A549 (cell line): ENCODE results near the gene CYGB.
A peak's percentile ranks its signal among the peaks of the same experiment; 100 is the strongest.

Experiments used
- CHD2 ChIP-seq: fragments of 150-350 bp; IDR thresholded peaks from 2 replicates; pipeline ENCODE4 v1.6.1; 2014; ENCODE audit warnings: low read length; ENCODE audit not compliant: partially characterized antibody
- GATA3 ChIP-seq: IDR thresholded peaks from 2 replicates; pipeline ENCODE4 v1.6.1; 2012; ENCODE audit warnings: borderline replicate concordance
- HDAC2 ChIP-seq: fragments of 200-600 bp; sonication (generic); IDR thresholded peaks from 2 replicates; pipeline ENCODE4 v1.6.1; 2016
- HOXA7 ChIP-seq: fragments of 250-450 bp; sonication (Bioruptor Pico); IDR thresholded peaks from 2 replicates; pipeline ENCODE4 v1.5.0; 2020; ENCODE audit warnings: mild to moderate bottlenecking, moderate library complexity
- MYC ChIP-seq: IDR thresholded peaks from 2 replicates; pipeline ENCODE4 v1.6.1; 2012; ENCODE audit warnings: mild to moderate bottlenecking, inconsistent platforms, low read length, improper control_type of control experiment, borderline replicate concordance
- POLR2A ChIP-seq: IDR thresholded peaks from 2 replicates; pipeline ENCODE4 v1.6.1; 2012; ENCODE audit warnings: mild to moderate bottlenecking, low read length
- RARB ChIP-seq: fragments of 250-450 bp; sonication (Bioruptor Pico); IDR thresholded peaks from 2 replicates; pipeline ENCODE4 v1.8.0; 2021; ENCODE audit warnings: mild to moderate bottlenecking, moderate library complexity
- RFX5 ChIP-seq: fragments of 450-650 bp; IDR thresholded peaks from 2 replicates; pipeline ENCODE4 v1.7.1; 2014; ENCODE audit warnings: antibody characterized with exemption, mild to moderate bottlenecking, moderate library complexity
- SMC3 ChIP-seq: fragments of >200 bp; sonication (Bioruptor Twin); formaldehyde crosslinking; IDR thresholded peaks from 3 replicates; pipeline ENCODE4 v1.6.1; 2018; ENCODE audit warnings: inconsistent platforms
- ZFP36 ChIP-seq: fragments of 450-650 bp; IDR thresholded peaks from 2 replicates; pipeline ENCODE4 v1.6.1; 2014; ENCODE audit warnings: borderline replicate concordance; ENCODE audit not compliant: partially characterized antibody
- TF ChIP-seq, protein P1 (sequence below): fragments of >200 bp; sonication (Bioruptor Twin); formaldehyde crosslinking; IDR thresholded peaks from 3 replicates; pipeline ENCODE4 v1.5.1; 2016
- TF ChIP-seq, protein P2 (sequence below): fragments of 150-350 bp; IDR thresholded peaks from 2 replicates; pipeline ENCODE4 v1.6.1; 2014; ENCODE audit warnings: low read depth, mild to moderate bottlenecking, low read length
- TF ChIP-seq, protein P3 (sequence below): IDR thresholded peaks from 2 replicates; pipeline ENCODE4 v1.6.1; 2012
- TF ChIP-seq, protein P4 (sequence below): IDR thresholded peaks from 2 replicates; pipeline ENCODE4 v1.6.1; 2012

DNA sequence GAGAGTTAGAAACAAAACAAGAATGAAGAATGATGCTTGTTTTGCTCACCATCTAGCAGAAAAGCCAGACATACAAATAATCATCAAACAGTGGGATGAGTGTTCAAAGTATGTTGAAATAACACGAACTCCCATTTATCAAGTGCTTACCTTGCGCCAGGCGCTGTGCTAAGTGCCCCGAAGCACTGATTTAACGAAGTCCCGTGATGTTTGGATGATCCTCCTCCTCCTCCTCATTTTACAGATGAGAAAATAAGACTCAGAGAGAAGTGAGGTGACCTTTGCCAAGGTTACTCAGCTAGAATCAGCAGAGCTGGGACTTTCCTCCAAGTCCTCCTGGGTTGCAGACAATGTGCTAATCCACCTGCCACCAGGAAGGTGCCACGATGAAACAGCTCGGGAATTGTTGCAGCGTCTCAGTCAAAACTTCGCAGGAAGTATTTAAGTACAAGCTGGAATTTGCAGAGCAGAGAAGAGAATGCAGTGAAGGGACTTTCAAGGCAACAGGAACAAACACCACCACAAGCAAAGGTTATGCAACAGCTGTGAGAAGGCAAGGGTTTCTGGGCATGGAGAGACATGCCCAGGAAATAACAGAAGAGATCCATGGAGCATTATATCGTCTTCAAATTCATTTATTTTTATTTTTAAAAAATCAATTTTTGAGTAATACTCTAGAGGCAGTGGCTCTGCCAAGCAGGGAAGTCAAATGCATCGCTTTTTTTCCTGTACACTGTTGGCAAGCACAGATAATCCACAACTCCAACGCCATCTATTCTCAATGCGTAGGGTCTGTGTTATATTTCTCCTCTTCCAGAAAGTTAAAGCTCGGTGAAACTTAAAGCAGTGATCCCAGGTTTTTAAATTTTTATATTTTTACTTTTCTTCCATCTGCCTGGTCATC, 13.5 kb upstream of the CYGB start:
- no peak for TF ChIP-seq SMC3
- no peak for TF ChIP-seq POLR2A
- no peak for TF ChIP-seq HOXA7
- TF ChIP-seq ZFP36 = no peak
- TF ChIP-seq, protein P1, sequence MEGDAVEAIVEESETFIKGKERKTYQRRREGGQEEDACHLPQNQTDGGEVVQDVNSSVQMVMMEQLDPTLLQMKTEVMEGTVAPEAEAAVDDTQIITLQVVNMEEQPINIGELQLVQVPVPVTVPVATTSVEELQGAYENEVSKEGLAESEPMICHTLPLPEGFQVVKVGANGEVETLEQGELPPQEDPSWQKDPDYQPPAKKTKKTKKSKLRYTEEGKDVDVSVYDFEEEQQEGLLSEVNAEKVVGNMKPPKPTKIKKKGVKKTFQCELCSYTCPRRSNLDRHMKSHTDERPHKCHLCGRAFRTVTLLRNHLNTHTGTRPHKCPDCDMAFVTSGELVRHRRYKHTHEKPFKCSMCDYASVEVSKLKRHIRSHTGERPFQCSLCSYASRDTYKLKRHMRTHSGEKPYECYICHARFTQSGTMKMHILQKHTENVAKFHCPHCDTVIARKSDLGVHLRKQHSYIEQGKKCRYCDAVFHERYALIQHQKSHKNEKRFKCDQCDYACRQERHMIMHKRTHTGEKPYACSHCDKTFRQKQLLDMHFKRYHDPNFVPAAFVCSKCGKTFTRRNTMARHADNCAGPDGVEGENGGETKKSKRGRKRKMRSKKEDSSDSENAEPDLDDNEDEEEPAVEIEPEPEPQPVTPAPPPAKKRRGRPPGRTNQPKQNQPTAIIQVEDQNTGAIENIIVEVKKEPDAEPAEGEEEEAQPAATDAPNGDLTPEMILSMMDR = no peak
- TF ChIP-seq, protein P2, sequence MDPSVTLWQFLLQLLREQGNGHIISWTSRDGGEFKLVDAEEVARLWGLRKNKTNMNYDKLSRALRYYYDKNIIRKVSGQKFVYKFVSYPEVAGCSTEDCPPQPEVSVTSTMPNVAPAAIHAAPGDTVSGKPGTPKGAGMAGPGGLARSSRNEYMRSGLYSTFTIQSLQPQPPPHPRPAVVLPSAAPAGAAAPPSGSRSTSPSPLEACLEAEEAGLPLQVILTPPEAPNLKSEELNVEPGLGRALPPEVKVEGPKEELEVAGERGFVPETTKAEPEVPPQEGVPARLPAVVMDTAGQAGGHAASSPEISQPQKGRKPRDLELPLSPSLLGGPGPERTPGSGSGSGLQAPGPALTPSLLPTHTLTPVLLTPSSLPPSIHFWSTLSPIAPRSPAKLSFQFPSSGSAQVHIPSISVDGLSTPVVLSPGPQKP = no peak
- TF ChIP-seq RARB = no peak
- TF ChIP-seq HDAC2 = no peak
- TF ChIP-seq MYC = no peak
- TF ChIP-seq CHD2 = no peak
- no peak for TF ChIP-seq RFX5
- no peak for TF ChIP-seq GATA3
- TF ChIP-seq, protein P3, sequence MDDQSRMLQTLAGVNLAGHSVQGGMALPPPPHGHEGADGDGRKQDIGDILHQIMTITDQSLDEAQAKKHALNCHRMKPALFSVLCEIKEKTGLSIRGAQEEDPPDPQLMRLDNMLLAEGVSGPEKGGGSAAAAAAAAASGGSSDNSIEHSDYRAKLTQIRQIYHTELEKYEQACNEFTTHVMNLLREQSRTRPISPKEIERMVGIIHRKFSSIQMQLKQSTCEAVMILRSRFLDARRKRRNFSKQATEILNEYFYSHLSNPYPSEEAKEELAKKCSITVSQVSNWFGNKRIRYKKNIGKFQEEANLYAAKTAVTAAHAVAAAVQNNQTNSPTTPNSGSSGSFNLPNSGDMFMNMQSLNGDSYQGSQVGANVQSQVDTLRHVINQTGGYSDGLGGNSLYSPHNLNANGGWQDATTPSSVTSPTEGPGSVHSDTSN = no peak
- TF ChIP-seq, protein P4, sequence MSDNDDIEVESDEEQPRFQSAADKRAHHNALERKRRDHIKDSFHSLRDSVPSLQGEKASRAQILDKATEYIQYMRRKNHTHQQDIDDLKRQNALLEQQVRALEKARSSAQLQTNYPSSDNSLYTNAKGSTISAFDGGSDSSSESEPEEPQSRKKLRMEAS = peak; percentile 42; the same call in 1 of the 2 replicates
